ENCODE measurements around the gene ARL15.

DNA sequence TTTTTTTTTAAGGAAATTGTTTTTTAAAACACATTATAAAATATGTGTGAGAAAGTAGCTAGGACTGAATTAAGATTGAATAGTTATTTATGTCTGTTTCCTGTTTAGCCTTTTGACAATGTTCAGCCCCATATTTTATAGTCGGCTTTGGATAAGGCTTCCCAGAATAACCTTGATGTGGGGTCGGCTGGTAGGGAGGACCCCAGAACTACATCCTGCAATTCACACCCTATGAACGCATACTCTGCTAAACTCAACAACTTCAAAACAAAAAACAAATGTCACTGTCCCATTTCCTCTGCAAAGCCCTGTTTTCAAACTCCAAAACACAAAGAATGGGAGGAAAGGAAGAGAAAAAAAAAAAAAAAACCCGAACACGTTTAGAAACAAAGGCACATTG, 63.1 kb downstream of the ARL15 start:
- TF ChIP-seq CTCF (IDR thresholded peaks at IDR 0.05; ENCODE audit: insufficient read depth, low read length) (no peak), POLR2AphosphoS5 (IDR thresholded peaks at IDR 0.05; ENCODE audit: low read depth) (no peak), SPI1 (IDR thresholded peaks at IDR 0.05; ENCODE audit: borderline replicate concordance, low read depth) (no peak)
- TF ChIP-seq, protein P1, sequence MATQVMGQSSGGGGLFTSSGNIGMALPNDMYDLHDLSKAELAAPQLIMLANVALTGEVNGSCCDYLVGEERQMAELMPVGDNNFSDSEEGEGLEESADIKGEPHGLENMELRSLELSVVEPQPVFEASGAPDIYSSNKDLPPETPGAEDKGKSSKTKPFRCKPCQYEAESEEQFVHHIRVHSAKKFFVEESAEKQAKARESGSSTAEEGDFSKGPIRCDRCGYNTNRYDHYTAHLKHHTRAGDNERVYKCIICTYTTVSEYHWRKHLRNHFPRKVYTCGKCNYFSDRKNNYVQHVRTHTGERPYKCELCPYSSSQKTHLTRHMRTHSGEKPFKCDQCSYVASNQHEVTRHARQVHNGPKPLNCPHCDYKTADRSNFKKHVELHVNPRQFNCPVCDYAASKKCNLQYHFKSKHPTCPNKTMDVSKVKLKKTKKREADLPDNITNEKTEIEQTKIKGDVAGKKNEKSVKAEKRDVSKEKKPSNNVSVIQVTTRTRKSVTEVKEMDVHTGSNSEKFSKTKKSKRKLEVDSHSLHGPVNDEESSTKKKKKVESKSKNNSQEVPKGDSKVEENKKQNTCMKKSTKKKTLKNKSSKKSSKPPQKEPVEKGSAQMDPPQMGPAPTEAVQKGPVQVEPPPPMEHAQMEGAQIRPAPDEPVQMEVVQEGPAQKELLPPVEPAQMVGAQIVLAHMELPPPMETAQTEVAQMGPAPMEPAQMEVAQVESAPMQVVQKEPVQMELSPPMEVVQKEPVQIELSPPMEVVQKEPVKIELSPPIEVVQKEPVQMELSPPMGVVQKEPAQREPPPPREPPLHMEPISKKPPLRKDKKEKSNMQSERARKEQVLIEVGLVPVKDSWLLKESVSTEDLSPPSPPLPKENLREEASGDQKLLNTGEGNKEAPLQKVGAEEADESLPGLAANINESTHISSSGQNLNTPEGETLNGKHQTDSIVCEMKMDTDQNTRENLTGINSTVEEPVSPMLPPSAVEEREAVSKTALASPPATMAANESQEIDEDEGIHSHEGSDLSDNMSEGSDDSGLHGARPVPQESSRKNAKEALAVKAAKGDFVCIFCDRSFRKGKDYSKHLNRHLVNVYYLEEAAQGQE (IDR thresholded peaks at IDR 0.05; ENCODE audit: insufficient replicate concordance, low read depth), result no peak
